T-helper 9 cell (primary cell): Measurements from ENCODE around the gene ARL5A.

Source experiments
- DNase-seq: peaks from one replicate; pipeline ENCODE4 v3.0.0-alpha.2; 2020

The ARL5A gene

GRCh38 chr2:151765760-151766410, 62.3 kb downstream of the ARL5A start:
- no peak for DNase-seq

- DNase-seq = no peak
These were observed 65.5 kb downstream of the ARL5A start for GRCh38 chr2:151762694-151763093.

- DNase-seq = no peak
These were observed 66.5 kb downstream of the ARL5A start for GRCh38 chr2:151761687-151762086.

- DNase-seq = no peak
These were observed 67.0 kb downstream of the ARL5A start for GRCh38 chr2:151761193-151761592.

- no peak for DNase-seq
These were observed 68.0 kb downstream of the ARL5A start for GRCh38 chr2:151760139-151760650.

GRCh38 chr2:151758744-151759143, 69.5 kb downstream of the ARL5A start:
- DNase-seq = no peak

GRCh38 chr2:151757861-151758260, 70.4 kb downstream of the ARL5A start:
- no peak for DNase-seq

GRCh38 chr2:151756820-151757219, 71.4 kb downstream of the ARL5A start:
- DNase-seq = no peak

GRCh38 chr2:151754253-151754897, 73.8 kb downstream of the ARL5A start:
- DNase-seq = no peak

GRCh38 chr2:151753540-151753939, 74.7 kb downstream of the ARL5A start:
- DNase-seq = no peak
